ENCODE results near the gene SLC16A3. TPM values are rescaled to one million over a fixed set of nuclear protein-coding genes. Genes with fewer than 3 reads are reported as not detected.

The SLC16A3 gene
- 21.0 and 82.9 TPM in 2 replicates for total RNA-seq (ENCODE audit: low replicate concordance)

- TF ChIP-seq EZH2phosphoT487 (IDR thresholded peaks at IDR 0.05) (no peak), CTCF (IDR thresholded peaks at IDR 0.05) (no peak)
- peaks cover 24% of the 10 kb centered on the region for H3K27me3 Mint-ChIP-seq (ENCODE audit: insufficient read depth, low read depth)
- H3K4me3 ChIP-seq, result peak within 1 kb of the TSS; percentile 60
- H3K4me1 ChIP-seq, result peaks cover 21% of the 10 kb centered on the region
- no peak within 1 kb of the TSS for H3K27ac Mint-ChIP-seq
- peak within 1 kb of the TSS; percentile 80 for H3K4me2 ChIP-seq
- no peaks in the 10 kb centered on the region for H3K36me3 Mint-ChIP-seq
- H3K79me2 ChIP-seq (ENCODE audit: low read depth), result no peaks in the 10 kb centered on the region
- H3K9ac ChIP-seq, result peak within 1 kb of the TSS; percentile 41
- H3F3A ChIP-seq (ENCODE audit: low read depth), result peaks cover 39% of the 10 kb centered on the region
- H3K4me1 Mint-ChIP-seq, result peaks cover 5% of the 10 kb centered on the region
- DNase-seq (ENCODE audit: low spot score), result peak; percentile 91
- no peak within 1 kb of the TSS for H3K27ac ChIP-seq
- peaks cover 3% of the 10 kb centered on the region for H3K9me3 Mint-ChIP-seq
- H4K20me1 ChIP-seq (ENCODE audit: low read depth), result peaks cover 36% of the 10 kb centered on the region
- no peaks in the 10 kb centered on the region for H3K36me3 ChIP-seq
- no peaks in the 10 kb centered on the region for H3K9me3 ChIP-seq (ENCODE audit: low read depth)
- peak within 1 kb of the TSS; percentile 87 for H2AFZ ChIP-seq (replicated peaks)
- H3K27me3 ChIP-seq, result peaks cover 69% of the 10 kb centered on the region
- H3K4me3 Mint-ChIP-seq, result peak within 1 kb of the TSS; percentile 87
These were observed at the start of gene SLC16A3 for GRCh38 chr17:82228842-82229697. SLC16A3 (plus strand) TSS chr17:82229042; CDS start chr17:82236009, 6,967 bp downstream.

- Histone ChIP-seq H3K79me2 (ENCODE audit: low read depth) (no peaks in the 10 kb centered on the region), H3K9me3 (ENCODE audit: low read depth) (no peaks in the 10 kb centered on the region), H3K4me1 (peaks cover 11% of the 10 kb centered on the region), H3K27ac (no peak overlapping the region), H2AFZ (replicated peaks) (no peak overlapping the region), H3K4me2 (no peak overlapping the region), H3F3A (ENCODE audit: low read depth) (peaks cover 16% of the 10 kb centered on the region), H3K4me3 (no peak overlapping the region), H4K20me1 (ENCODE audit: low read depth) (peaks cover 8% of the 10 kb centered on the region), H3K27me3 (peaks cover 37% of the 10 kb centered on the region), H3K9ac (no peak overlapping the region), H3K36me3 (no peaks in the 10 kb centered on the region)
- no peak for DNase-seq (ENCODE audit: low spot score)
- no peak overlapping the region for H3K4me3 Mint-ChIP-seq
- no peaks in the 10 kb centered on the region for H3K4me1 Mint-ChIP-seq
- no peaks in the 10 kb centered on the region for H3K9me3 Mint-ChIP-seq
- H3K36me3 Mint-ChIP-seq, result peaks cover 34% of the 10 kb centered on the region
- H3K27me3 Mint-ChIP-seq (ENCODE audit: insufficient read depth, low read depth), result peaks cover 4% of the 10 kb centered on the region
- H3K27ac Mint-ChIP-seq, result no peak overlapping the region
- TF ChIP-seq EZH2phosphoT487 (IDR thresholded peaks at IDR 0.05) (no peak), CTCF (IDR thresholded peaks at IDR 0.05) (no peak), EZH2 (IDR thresholded peaks at IDR 0.05) (no peak)
These were observed 49.4 kb upstream of the SLC16A3 start for GRCh38 chr17:82179412-82179811.

- no peaks in the 10 kb centered on the region for H3K4me1 Mint-ChIP-seq
- H3K4me3 Mint-ChIP-seq, result no peak overlapping the region
- Histone ChIP-seq H3K36me3 (no peaks in the 10 kb centered on the region), H3K27me3 (peaks cover 31% of the 10 kb centered on the region), H3K4me3 (no peak overlapping the region), H4K20me1 (ENCODE audit: low read depth) (peaks cover 2% of the 10 kb centered on the region), H3K79me2 (ENCODE audit: low read depth) (no peaks in the 10 kb centered on the region), H3K9ac (no peak overlapping the region), H3F3A (ENCODE audit: low read depth) (peaks cover 10% of the 10 kb centered on the region), H2AFZ (replicated peaks) (no peak overlapping the region), H3K4me1 (peaks cover 5% of the 10 kb centered on the region), H3K27ac (no peak overlapping the region), H3K4me2 (no peak overlapping the region), H3K9me3 (ENCODE audit: low read depth) (no peaks in the 10 kb centered on the region)
- H3K9me3 Mint-ChIP-seq, result no peaks in the 10 kb centered on the region
- no peak overlapping the region for H3K27ac Mint-ChIP-seq
- H3K27me3 Mint-ChIP-seq (ENCODE audit: insufficient read depth, low read depth), result peaks cover 4% of the 10 kb centered on the region
- H3K36me3 Mint-ChIP-seq, result peaks cover 31% of the 10 kb centered on the region
- DNase-seq (ENCODE audit: low spot score), result no peak
- TF ChIP-seq EZH2 (IDR thresholded peaks at IDR 0.05) (no peak), CTCF (IDR thresholded peaks at IDR 0.05) (no peak), EZH2phosphoT487 (IDR thresholded peaks at IDR 0.05) (no peak)
These were observed 48.8 kb upstream of the SLC16A3 start for GRCh38 chr17:82179946-82180475.

Measured in neural progenitor cell (in vitro differentiated cells).